ENCODE data around the gene SLC45A3. TPM values are rescaled to one million over a fixed set of nuclear protein-coding genes. Genes with fewer than 3 reads are reported as not detected.

SLC45A3 gene
- total RNA-seq, 1 experiment from 2014 or later = 16.7 TPM

DNA sequence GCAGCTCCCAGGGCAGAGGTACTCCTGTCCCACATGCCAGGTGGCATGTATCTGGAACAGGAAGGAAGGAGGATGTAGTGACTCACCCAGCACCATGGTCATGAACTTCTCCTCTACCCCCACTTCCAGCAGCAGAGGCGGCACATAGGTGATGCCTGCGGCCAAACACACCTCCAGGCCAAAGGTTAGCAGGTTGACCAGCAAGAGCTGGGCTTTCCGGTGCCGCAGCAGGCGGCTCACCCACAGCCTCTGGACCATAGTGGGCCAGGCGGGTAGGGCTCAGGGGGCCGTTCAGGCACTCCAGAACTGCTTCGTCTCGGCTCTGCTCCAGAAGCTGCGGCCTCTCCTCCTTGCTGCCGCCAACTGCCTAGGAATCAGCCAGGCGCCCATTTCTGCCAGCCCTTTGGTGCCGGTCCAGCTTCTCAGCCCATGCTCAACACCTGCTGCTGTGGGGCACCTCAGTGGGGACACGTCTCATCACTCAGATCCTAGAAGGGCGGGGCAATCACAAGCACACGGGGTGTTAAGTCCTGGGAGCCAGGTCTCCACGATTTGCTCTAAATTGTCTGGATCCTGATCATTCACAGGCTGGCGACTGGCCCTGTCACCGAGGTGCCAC is 15.8 kb downstream of the SLC45A3 start:
- H3K23me2 ChIP-seq (ENCODE audit: insufficient read length, low read depth, low read length, poor library complexity, severe bottlenecking) = no peaks in the 10 kb centered on the region
- no peak overlapping the region; a peak in 1 of 5 replicates for H3K4me3 Mint-ChIP-seq
- H3K9me3 ChIP-seq (ENCODE audit: control insufficient read depth, low read depth, low read length) = no peaks in the 10 kb centered on the region
- peaks cover 5% of the 10 kb centered on the region; the same call in 1 of the 2 replicates for H3K4me1 ChIP-seq (ENCODE audit: insufficient read depth, low read length)
- no peak overlapping the region for H3T11ph ChIP-seq (ENCODE audit: low read length)
- no peak overlapping the region for H3K56ac ChIP-seq (ENCODE audit: insufficient read length, low read depth, low read length)
- H2AK5ac ChIP-seq (ENCODE audit: insufficient read length, low read length) = no peak overlapping the region
- H3K36me3 Mint-ChIP-seq (ENCODE audit: insufficient read depth in 1 of 3, low read depth in 3 of 3) = peaks cover 4 to 36% (median 28%) of the 10 kb centered on the region in 3 experiments; a peak in 6 of 7 replicates
- no peak overlapping the region for H3K18ac ChIP-seq (ENCODE audit: insufficient read length, low read depth, low read length)
- H3K4ac ChIP-seq (ENCODE audit: low read depth, low read length) = no peak overlapping the region
- H4K91ac ChIP-seq (ENCODE audit: insufficient read length, low read depth, low read length) = no peak overlapping the region
- H4K8ac ChIP-seq (replicated peaks; ENCODE audit: insufficient read length, low read depth, low read length) = no peak overlapping the region
- no peak overlapping the region for H4K5ac ChIP-seq (ENCODE audit: insufficient read length, low read depth, low read length)
- H4K20me1 ChIP-seq (ENCODE audit: control insufficient read depth, insufficient read depth, insufficient read length) = no peaks in the 10 kb centered on the region
- no peak overlapping the region; the same call in 1 of the 2 replicates for H3K14ac ChIP-seq (ENCODE audit: insufficient read depth, low read length)
- WGBS (ENCODE audit: extremely low coverage, insufficient read length, low lambda C conversion rate) = no CpG with 5 or more reads among the region's 19 CpGs
- H2BK5ac ChIP-seq (ENCODE audit: insufficient read length, low read length) = no peak overlapping the region
- H3K23ac ChIP-seq (ENCODE audit: insufficient read length, low read depth, low read length) = no peak overlapping the region
- H3K27ac Mint-ChIP-seq = peak overlapping the region in 1 of 3 experiments; percentile 68; a peak in 2 of 7 replicates
- no peak overlapping the region for H3K27ac ChIP-seq (ENCODE audit: insufficient read length, low read depth, low read length)
- no peaks in the 10 kb centered on the region for H3K9me3 Mint-ChIP-seq
- H3K9ac ChIP-seq (ENCODE audit: extremely low read depth, insufficient read length, low read length) = no peak overlapping the region
- H2AFZ ChIP-seq (ENCODE audit: low read length) = no peak overlapping the region
- no peak overlapping the region for H2BK12ac ChIP-seq (ENCODE audit: insufficient read length, low read depth, low read length)
- H3K27me3 ChIP-seq (ENCODE audit: insufficient read depth, low read length) = no peaks in the 10 kb centered on the region
- H2BK20ac ChIP-seq (ENCODE audit: low read depth, low read length, poor library complexity, severe bottlenecking) = no peak overlapping the region
- H2BK15ac ChIP-seq (ENCODE audit: low read depth, low read length) = no peak overlapping the region
- H3K4me2 ChIP-seq (ENCODE audit: insufficient read depth, insufficient read length, low read length) = no peak overlapping the region
- H3K27me3 Mint-ChIP-seq (ENCODE audit: low read depth) = no peaks in the 10 kb centered on the region
- H3K79me2 ChIP-seq (ENCODE audit: insufficient read depth, low read length) = peaks cover 2% of the 10 kb centered on the region; the same call in 1 of the 2 replicates
- no peaks in the 10 kb centered on the region for H3K79me1 ChIP-seq (ENCODE audit: insufficient read depth, low read depth, low read length, poor library complexity, severe bottlenecking)
- no peak overlapping the region for H2BK120ac ChIP-seq (ENCODE audit: low read depth, low read length, poor library complexity, severe bottlenecking)
- no peak for DNase-seq
- TF ChIP-seq CTCF (conservative IDR thresholded peaks at IDR 0.05) = no peak
- peaks cover 63 to 71% of the 10 kb centered on the region in 2 experiments for H3K4me1 Mint-ChIP-seq
